GM19328 (cell line): ENCODE data around the gene ATP5MG.
"Not testable (repeated sequence)": the region's sequence is repeated elsewhere in the genome, so short reads cannot be mapped to it uniquely, and the experiment has no call there.

Experiments
- ATAC-seq: cut with Tn5 transposase; IDR thresholded peaks from one replicate; pipeline ENCODE4 v1.9.1; 2021; ENCODE audit warnings: mild to moderate bottlenecking, moderate library complexity; ENCODE audit not compliant: unreplicated experiment

Gene ATP5MG

DNA sequence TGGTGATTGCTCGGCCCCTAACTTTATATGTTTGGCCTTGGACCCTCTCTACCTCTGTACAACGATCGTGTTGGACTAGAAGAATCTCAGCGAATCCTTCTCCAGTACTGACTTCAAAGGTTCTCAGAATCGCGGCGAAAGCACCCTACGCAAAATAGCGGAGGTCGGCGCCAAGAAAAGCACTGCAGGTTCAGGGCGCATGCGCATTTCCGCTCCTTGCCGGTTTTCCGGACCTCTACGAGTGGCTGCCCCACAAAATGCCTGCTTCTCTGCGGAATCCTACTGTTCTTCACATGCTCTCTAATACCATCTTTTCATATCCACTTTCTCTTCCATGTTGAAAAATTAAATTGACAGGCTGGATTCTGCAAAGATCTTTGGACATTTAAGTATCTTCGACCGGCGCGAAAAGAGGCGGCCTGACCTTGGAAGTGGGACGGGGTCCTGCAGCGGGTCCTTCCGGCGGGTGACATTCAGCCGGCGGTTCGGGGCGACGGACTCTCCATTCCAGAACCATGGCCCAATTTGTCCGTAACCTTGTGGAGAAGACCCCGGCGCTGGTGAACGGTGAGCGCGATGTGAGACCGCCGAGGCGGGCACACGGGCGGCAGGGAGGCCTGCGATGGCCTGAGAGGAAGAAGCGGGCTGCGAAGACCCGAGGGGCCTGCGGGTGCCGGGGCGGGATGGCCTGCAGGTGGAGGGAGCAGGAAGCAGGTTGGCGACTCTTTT, at the start of gene ATP5MG:
Gene ATP5MG (plus strand): TSS at position 456 of the 729 bp plus-strand sequence. CDS start 60 bp downstream, at position 516.
- ATAC-seq = no peak

- no peak for ATAC-seq
Observed at GRCh38 chr11:118353084-118353710, 48.2 kb upstream of the ATP5MG start.

DNA sequence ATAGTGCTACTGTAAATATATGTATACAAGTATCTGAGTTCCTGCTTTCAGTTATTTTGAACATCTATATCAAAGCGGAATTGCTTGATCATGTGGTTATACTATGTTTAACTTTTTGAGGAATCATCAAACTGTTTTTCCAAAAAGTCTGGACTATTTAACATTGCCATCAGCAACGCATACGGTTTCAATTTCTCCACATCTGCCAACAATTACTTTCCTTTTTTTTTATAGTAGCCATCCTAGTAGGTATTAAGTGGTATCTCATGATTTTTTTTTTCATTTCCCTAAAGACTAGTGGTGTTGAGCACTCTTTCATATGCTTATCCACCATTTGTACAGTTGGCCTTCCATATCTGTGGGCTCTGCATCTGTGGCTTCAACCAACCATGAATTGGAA, 43.3 kb upstream of the ATP5MG start:
- ATAC-seq = no peak

DNA sequence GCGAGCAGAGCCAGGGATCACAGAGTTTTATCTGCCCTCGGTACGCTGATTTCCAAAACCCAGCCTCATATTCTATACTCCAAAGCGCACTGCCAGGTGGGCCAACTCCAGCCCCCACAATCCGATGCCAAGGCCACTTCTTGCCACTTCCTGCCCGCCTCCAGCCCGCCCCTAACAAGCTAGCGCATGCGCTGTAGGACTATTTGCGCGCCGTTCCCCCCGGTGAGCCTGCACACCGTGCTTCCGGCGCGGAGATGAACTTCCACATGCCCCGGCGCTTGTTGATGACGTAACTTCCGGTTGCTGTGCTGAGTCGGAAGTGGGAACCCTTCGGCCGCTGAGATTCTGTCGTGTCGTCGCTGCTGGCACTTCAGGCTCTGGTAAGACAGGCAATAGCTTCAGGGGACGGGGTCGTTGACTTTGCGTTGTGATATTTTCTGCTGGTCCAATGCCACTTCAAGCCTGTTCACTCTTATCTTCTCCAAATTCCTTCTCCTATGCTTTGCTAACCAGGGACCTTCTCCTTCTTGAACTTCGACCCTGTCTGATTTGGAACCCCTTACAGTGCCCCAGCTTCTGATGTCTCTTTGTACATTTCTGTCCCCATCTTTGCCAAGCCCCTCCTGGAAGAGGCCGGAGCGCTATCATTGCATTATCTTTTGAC, 42.0 kb upstream of the ATP5MG start, which contains the start of gene UBE4A:
Gene UBE4A (plus strand): TSS at position 306 of the 664 bp plus-strand sequence. CDS start 5,481 bp downstream, outside the sequence.
- ATAC-seq = peak; percentile 93

GRCh38 chr11:118364956-118365615, 36.3 kb upstream of the ATP5MG start:
- no peak for ATAC-seq

- no peak for ATAC-seq
Observed at GRCh38 chr11:118366287-118366686, 35.1 kb upstream of the ATP5MG start.

DNA sequence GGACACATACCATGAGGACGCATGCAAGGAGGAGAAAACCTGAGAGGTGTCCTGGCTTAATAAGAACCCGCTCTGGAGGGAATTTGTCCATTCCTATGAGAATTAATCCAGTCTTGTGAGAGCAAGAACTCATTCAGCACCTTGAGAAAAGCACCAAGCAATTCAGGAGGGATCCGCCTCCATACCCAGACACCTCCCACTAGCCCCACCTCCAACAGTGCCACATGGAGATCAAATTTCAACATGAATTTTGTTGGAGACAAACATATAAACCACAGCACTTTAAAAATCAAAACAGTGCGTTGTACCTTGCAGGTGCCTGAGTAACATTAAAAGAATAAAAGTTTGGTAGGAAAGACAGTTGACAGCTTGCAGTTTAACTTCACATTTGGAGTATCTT, 30.6 kb upstream of the ATP5MG start:
- ATAC-seq = no peak

GRCh38 chr11:118373263-118373662, 28.1 kb upstream of the ATP5MG start:
- no peak for ATAC-seq

GRCh38 chr11:118373871-118374270, 27.5 kb upstream of the ATP5MG start:
- no peak for ATAC-seq

GRCh38 chr11:118374729-118375128, 26.7 kb upstream of the ATP5MG start:
- no peak for ATAC-seq

GRCh38 chr11:118375978-118376377, 25.4 kb upstream of the ATP5MG start:
- ATAC-seq = no peak

DNA sequence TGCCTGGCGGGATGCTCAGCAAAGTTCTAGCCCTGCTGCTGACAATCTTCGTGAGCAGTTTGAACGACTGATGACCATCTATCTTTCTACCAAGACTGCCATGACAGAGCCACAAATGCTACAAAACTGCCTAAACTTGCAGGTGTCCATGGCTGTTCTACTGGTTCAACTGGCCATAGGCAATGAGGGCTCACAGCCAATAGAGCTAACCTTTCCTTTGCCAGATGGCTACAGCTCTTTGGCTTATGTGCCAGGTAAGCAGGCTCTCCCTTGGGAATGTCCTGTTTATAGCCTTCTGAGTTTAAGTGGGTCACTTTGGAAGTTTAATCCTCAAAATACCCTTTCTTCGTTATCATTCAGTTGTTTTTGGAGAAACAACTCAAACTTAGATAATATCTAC, 21.9 kb upstream of the ATP5MG start:
- no peak for ATAC-seq

- no peak for ATAC-seq
Observed at GRCh38 chr11:118380571-118380970, 20.8 kb upstream of the ATP5MG start.

DNA sequence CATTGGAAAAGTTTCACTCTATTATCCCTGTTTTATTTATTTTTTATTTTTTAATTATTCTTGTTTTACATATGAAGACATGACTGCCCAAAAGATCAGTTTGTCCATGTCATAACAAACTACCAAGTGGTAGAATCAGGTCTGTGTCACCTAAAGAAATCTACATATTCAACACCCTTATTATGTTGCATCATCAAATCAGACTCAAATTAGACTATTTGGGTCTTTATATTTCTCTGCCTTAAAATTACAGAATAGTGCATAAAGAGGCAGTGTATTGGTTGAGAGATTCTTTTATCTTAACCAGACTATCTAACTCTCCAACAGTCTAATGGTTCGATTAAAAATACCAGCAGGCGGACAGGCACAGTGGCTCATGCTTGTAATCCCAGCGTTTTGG, 18.5 kb upstream of the ATP5MG start:
- ATAC-seq = no peak

GRCh38 chr11:118383657-118384056, 17.7 kb upstream of the ATP5MG start:
- ATAC-seq = no peak

DNA sequence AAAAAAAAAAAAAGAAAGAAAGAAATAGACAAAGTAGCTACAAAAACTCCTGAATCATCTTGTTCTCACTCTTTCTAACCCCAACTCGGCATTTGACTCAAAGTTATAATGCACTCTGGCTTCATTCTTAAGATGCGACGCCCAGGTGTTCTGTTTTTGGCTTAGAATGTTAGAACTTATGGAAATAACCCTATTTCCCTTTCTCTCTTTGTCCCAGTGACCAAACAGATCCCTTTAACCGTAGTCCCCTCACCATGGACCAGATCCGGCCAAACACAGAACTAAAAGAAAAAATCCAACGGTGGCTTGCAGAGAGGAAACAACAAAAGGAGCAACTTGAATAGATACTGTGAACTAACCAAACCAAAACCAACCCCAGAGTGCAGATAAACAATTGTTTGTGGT, 5.3 kb upstream of the ATP5MG start:
- no peak for ATAC-seq

DNA sequence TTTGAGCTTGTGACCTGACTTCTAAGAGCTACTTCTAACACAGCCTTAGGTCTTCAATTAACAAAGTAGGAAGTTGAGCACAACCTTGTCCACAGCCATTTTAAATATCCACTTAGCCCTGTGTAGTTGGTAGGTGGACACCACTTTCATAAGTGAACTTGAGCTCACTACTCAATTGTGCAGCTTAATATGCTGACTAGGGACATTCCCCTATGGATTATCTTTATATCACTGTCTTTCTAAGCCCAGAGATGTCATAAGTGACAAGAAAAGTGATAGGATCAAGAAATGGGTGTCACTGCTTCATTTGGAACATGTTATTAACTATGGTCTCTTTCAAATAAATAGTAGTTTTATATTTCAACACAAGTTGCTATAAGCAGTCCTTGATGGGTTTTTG, 4.0 kb upstream of the ATP5MG start:
- ATAC-seq = no peak

DNA sequence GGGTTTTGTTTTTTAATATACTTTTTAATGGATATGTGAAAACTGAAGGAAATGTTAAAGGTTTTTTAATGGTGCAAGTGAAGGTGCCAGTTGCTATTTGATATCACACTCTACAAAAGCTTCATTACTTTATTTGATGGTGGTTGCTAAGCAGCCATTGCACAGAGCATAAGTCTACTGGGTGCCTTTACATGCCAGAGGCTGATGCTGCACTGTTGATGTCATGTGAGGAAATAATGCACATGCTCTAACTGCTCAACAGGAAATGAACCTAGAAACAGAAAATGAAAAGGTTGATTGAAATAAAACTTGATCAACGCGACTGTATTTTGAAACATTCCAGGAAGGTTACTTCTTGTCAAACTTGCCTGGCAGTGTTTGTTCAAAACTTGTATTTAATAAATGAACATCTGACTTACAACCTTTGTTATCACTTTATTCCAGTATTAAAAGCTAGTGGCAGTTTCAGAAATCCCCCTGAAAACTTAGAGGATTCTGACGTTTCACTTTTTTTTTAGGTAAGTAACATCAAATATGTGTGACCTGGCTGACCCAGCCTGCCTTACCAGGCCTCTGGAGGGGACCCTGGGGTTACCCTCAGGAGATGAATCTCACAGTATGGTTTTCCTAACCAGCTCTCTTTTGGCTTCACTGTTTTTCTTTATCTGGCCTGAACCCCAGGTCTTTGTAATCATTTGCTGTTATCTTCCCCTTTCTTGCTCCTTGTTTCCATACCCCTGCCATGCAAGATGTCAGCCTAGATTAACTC, 2.4 kb upstream of the ATP5MG start:
- ATAC-seq = no peak

DNA sequence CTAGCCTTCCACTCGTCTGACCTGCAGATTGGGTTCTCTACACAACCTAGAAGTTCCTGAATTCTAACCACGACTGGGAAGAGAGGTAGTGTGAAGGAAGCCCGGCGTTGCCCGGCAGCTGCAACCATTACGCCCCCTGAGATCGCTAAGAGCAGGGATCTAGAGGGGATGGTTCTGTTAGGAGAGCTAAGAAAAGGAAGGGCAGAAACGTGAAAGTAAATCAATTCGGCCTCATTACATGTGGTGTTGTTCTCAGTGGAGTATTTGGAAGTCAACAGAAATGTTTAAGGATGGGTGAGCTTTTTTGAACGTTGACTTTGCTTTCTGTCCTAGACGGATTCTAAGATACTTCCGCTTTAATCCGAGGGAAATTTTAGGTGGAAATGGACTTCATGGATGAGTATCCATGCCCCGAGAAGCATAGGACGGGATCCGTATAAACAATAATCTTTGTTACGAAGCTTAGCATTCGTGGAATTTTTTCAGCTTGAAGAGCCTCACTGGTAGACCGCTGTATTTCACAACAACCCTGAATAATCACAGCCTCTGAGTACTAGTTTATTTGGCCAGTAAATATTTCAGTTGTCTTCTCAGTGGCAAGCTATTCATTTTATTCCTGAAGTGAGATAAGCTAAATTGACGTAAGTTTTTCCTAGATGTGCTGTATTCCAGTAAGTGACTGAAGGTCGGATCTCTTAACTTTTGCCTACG, 629 bp downstream of the ATP5MG start:
- no peak for ATAC-seq

GRCh38 chr11:118402594-118402993, 1.2 kb downstream of the ATP5MG start:
- ATAC-seq = not testable (repeated sequence)
